NOMO-1 treated with dmso at 0.1 percent for 144 hours (cell line): ENCODE results near the gene GEMIN5.

Source experiments
- DNase-seq: peaks from one replicate; lab custom pipeline; 2025; ENCODE audit not compliant: unreplicated experiment; lab: John Stamatoyannopoulos, UW

GEMIN5 gene

DNA sequence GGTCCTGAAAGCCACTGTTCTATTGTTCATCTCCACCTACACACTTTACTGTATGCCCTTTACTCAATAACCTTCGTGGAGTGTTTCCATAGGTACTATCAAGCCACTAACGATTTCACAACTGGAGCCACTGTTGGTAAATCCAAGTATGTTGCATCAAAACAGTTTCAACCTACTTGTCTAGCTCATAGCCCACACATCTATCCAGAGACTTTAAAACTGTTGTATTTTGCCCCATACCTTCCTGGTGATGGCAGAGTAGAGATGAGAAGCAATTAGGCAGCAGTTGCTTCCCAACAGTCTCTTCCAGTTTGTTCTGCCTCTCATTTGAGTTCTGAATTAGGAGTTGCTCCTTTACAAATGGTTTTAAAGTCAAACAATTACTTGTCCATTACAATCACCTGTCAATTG is 88.2 kb downstream of the GEMIN5 start:
- DNase-seq = no peak

DNA sequence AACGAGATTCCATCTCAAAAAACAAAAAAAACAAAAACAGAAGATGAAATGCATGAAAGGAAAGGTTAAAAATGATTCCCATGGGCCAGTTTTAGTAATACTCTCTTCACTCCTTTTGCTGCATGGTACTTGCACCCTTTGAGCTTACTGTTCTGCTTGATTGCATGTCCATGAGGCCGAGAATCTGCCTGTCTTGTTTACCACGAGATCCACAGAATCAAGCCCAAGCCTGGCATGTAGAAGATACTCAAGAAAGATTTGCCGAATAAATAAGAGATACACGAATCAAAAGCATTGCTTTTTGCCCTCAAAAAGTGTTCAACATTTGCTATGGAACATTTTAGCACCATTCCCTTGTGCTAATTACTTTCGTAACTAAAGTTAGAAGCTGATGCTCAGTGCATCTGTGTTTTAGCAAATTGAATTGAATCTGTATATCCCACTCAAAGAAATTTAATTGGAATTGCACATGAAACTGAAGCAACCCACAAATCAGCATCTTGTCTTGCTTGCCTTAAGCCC is 88.7 kb downstream of the GEMIN5 start:
- DNase-seq = no peak

DNA sequence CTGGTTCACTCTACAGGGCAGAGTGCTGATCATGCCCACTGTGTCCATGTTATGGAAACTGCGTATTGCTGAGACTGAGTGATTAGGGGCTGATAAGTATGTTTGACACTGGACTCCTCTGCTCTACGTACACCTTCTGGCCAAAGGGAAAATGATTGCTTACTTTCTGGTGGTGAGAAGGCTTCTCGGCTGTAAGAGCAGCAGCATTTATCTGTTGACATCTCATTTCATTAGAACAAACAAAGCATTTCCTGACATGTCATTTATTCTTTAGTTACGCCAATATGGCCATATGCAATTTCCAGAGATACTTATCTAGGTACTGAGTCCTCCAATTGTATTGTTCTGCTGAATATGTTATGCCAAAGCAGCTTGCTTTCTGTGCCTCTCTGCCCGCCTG is 93.2 kb downstream of the GEMIN5 start:
- no peak for DNase-seq

DNA sequence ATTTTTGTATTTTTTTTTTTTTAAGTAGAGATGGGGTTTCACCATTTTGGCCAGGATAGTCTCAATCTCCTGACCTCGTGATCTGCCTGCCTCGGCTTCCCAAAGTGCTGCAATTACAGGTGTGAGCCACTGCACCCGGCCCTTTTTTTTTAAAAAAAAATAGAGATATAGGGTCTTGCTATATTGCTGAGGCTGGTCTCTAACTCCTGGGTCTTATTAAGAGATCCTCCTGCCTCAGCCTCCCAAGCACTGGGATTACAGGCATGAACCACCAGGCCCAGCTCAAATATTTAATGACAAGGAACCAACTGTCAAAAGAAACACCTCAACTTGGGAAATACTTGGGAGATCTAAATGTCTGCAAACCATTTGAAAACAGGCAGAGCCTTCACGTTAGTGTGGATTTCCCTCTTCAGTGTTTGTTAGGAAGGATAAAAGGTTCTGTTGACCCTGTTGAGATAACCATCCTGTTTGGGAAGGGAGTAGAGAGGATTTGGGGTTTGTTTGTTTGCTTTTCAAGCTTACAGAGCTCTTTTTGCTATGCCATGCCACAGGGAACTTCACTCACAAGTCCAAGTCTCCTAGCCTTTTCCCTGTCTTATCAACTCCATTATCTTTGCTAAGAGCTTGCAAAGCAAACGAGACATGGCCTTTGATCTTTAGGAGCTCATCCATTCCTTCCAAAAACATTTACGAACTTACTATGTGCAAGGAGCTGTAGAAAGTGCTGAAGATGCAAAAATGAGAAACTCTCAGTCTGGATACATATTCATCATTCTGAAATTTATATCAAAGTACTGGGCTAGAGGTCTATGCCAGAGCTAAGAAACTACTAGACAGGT is 95.1 kb downstream of the GEMIN5 start:
- DNase-seq = no peak

DNA sequence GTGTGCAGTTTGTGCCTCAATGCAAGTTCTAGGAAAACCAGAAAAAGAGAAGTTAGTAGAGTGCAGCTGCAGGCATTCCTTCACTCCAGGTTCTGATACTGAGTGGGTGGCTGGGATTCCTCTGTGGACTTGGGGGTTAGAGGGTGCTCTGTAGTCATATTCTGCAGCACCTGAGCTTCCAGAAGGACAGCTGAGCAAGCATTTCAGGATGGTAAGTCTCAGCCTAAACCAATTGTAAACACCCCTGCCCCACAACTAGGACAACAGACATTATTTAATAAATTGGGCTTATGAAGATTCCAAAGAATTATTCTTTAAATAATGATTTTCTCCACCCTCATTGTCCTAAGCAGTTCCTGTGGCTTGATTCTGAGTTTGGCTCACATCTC is 96.7 kb downstream of the GEMIN5 start:
- DNase-seq = no peak

DNA sequence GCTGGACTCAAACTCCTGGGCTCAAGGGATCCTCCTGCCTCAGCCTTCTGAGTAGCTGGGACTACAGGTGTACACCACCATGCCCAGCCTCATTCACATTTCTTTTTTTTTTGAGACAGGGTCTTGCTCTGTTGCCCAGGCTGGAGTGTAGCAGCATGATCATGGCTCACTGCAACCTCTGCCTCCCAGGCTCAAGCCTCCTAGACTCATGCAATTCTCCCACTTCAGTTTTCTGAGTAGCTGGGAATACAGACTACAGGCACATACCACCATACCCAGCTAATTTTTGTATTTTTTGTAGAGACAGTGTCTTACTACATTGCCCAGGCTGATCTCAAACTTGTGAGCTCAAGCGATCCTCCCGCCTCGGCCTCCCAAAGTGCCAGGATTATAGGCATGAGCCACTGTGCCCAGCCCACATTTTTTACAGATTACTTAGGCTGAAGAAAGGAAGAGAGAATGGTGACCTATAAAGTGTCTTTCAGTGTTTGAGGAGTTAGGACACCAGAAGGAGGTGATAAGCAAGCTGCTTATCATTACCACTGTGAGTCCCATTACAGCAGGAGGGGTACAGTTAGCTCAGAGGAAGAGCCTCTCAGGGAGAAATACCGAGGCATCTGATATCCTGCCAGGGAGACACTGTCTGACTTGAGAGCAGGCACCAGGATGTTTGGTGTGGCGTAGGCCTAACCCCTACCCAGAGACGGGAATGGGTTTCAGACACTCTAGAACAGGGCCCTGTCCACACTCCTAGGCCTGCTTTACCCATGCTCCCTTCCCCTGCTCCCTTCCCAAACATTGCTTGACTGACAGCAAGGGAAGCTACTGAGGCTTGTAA is 97.4 kb downstream of the GEMIN5 start:
- no peak for DNase-seq
